ENCODE data around the gene IGSF23.

DNA sequence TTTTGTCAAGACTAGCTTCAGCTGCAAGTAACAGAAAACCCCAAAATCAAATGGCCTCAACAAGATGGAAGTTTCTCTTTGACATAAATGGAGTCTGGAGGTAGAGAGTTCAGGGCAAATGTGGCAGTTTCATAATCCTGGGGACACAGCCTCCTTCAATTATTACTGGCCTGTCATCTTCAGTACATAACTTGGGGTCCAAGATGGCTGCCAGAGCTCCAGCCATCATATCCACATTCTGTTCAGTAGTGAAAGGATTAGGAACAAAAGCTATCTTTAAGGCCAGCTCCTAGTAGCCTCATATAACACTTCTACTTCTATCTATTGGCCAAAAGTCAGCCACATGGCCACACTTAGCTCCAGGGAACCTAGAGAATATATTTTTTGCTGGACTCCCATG lies 15.0 kb upstream of the IGSF23 start:
- TF ChIP-seq, protein P1, sequence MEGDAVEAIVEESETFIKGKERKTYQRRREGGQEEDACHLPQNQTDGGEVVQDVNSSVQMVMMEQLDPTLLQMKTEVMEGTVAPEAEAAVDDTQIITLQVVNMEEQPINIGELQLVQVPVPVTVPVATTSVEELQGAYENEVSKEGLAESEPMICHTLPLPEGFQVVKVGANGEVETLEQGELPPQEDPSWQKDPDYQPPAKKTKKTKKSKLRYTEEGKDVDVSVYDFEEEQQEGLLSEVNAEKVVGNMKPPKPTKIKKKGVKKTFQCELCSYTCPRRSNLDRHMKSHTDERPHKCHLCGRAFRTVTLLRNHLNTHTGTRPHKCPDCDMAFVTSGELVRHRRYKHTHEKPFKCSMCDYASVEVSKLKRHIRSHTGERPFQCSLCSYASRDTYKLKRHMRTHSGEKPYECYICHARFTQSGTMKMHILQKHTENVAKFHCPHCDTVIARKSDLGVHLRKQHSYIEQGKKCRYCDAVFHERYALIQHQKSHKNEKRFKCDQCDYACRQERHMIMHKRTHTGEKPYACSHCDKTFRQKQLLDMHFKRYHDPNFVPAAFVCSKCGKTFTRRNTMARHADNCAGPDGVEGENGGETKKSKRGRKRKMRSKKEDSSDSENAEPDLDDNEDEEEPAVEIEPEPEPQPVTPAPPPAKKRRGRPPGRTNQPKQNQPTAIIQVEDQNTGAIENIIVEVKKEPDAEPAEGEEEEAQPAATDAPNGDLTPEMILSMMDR (IDR thresholded peaks at IDR 0.05; ENCODE audit: low read depth, low read length, poor library complexity, severe bottlenecking), result no peak
- no peak for TF ChIP-seq EZH2phosphoT487 (IDR thresholded peaks at IDR 0.05; ENCODE audit: borderline replicate concordance, low read length)

All from DOHH2 (cell line).